Measurements from ENCODE around the gene MAP3K20. TPM values are rescaled to one million over a fixed set of nuclear protein-coding genes. Genes with fewer than 3 reads are reported as not detected.
A peak's percentile ranks its signal among the peaks of the same experiment; 100 is the strongest.

MAP3K20 gene
- total and polyA plus RNA-seq, 2 donors (not counting 3 experiments of a cell fraction or from before 2014, with no cell fraction given), result 7.8 to 31.5 TPM

DNA sequence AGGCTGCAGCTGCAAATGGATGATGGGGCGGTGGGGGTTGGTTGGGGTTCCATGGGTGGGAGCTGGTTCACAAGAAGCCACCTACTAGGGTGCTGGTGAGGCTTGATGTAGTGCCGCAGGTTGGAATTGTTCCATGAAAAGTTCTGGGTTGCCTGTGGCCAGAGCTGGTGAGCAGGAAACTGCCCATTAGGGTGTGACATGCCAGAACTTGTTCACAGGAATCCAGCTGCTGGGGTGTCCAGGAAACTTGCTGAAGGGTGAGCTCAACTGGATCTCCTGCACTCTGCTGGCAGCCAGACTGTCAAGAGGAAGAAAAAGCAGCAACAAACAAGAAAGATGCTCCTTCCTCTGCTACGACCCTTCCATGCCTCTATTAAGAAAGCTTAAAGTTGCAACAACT lies 48.8 kb downstream of the MAP3K20 start:
- DNase-seq (ENCODE audit: low read depth, low spot score) (no peak), FAIRE-seq (peak; percentile 43)
- Histone ChIP-seq H3K4me2 (ENCODE audit: insufficient read depth, low read length) (no peak overlapping the region), H4K20me1 (replicated peaks; ENCODE audit: control insufficient read depth, extremely low read depth, insufficient read depth, low read length) (no peaks in the 10 kb centered on the region), H3K79me2 (ENCODE audit: control insufficient read depth, insufficient read depth, low read length) (peaks cover 2% of the 10 kb centered on the region), H3K27me3 (ENCODE audit: control insufficient read depth in 2 of 2, insufficient read depth in 2 of 2, low read length in 2 of 2) (no peaks in the 10 kb centered on the region), H3K4me3 (replicated peaks in 1 of 3; ENCODE audit: insufficient read depth in 1 of 3, low read depth in 1 of 3, low read length in 3 of 3) (no peak overlapping the region), H3K4me1 (ENCODE audit: control insufficient read depth, extremely low read depth, insufficient read depth, low read length) (no peaks in the 10 kb centered on the region), H3K9ac (replicated peaks; ENCODE audit: extremely low read depth, insufficient read depth, low read length) (no peak overlapping the region), H2AFZ (ENCODE audit: low read depth, low read length) (peak overlapping the region; percentile 21), H3K9me1 (replicated peaks; ENCODE audit: control insufficient read depth, extremely low read depth, insufficient read depth, low read length) (no peaks in the 10 kb centered on the region), H3K27ac (ENCODE audit: insufficient read depth, low read depth, low read length) (no peak overlapping the region), H3K36me3 (ENCODE audit: control insufficient read depth in 2 of 2, extremely low read depth in 1 of 2, insufficient read depth in 2 of 2, low read length in 2 of 2) (no peaks in the 10 kb centered on the region), H3K9me3 (replicated peaks; ENCODE audit: control insufficient read depth, insufficient read depth, low read length) (no peaks in the 10 kb centered on the region)
- dilution Hi-C loops (cut with MboI; ENCODE audit: extremely low pct_ligation_motif_present, low sequenced_read_pairs), result no loop called here
- intact Hi-C loops (cut with micrococcal nuclease), result no loop called here
- ChIA-PET CTCF (interaction anchor here (0.7 to 1.6 kb wide), 3 partner anchors 20 to 97 kb away, joined by 3 to 4 read pairs (median 3); no protein-coding TSS in a partner anchor), POLR2A (no interaction called here)
- TF ChIP-seq, protein P1, sequence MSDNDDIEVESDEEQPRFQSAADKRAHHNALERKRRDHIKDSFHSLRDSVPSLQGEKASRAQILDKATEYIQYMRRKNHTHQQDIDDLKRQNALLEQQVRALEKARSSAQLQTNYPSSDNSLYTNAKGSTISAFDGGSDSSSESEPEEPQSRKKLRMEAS (IDR thresholded peaks at IDR 0.05; ENCODE audit: insufficient read depth, insufficient read length), result no peak
- TF ChIP-seq EZH2 (IDR thresholded peaks at IDR 0.05; ENCODE audit: borderline replicate concordance, low read depth, low read length, severe bottlenecking) (no peak), FOS (IDR thresholded peaks at IDR 0.05; ENCODE audit: borderline replicate concordance, insufficient read depth, low read length) (no peak), JUN (IDR thresholded peaks at IDR 0.05; ENCODE audit: borderline replicate concordance, insufficient read depth, insufficient read length, low read depth) (no peak), POLR2AphosphoS5 (IDR thresholded peaks at IDR 0.05; ENCODE audit: insufficient read depth, low read depth, low read length) (no peak), POLR2A (IDR thresholded peaks at IDR 0.05; ENCODE audit: low read depth, low read length) (no peak), MYC (IDR thresholded peaks at IDR 0.05; ENCODE audit: low read depth, low read length) (no peak), GATA2 (IDR thresholded peaks at IDR 0.05; ENCODE audit: insufficient read depth, insufficient read length, low read depth, low read length) (no peak)
- TF ChIP-seq, protein P2, sequence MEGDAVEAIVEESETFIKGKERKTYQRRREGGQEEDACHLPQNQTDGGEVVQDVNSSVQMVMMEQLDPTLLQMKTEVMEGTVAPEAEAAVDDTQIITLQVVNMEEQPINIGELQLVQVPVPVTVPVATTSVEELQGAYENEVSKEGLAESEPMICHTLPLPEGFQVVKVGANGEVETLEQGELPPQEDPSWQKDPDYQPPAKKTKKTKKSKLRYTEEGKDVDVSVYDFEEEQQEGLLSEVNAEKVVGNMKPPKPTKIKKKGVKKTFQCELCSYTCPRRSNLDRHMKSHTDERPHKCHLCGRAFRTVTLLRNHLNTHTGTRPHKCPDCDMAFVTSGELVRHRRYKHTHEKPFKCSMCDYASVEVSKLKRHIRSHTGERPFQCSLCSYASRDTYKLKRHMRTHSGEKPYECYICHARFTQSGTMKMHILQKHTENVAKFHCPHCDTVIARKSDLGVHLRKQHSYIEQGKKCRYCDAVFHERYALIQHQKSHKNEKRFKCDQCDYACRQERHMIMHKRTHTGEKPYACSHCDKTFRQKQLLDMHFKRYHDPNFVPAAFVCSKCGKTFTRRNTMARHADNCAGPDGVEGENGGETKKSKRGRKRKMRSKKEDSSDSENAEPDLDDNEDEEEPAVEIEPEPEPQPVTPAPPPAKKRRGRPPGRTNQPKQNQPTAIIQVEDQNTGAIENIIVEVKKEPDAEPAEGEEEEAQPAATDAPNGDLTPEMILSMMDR (IDR thresholded peaks at IDR 0.05; ENCODE audit: extremely low read depth in 1 of 2, insufficient read depth in 1 of 2, low read depth in 1 of 2, low read length in 2 of 2), result no peak
- BruUV-seq (replicated peaks), result no TSS peak
